ENCODE measurements around the gene SEZ6.

Gene SEZ6

GRCh38 chr17:28946239-28946638, 59.6 kb downstream of the SEZ6 start:
- no peak for TF ChIP-seq Cebpa-rat (IDR thresholded peaks at IDR 0.05)
- Histone ChIP-seq H3K36me3 (peaks cover 54% of the 10 kb centered on the region), H3K4me3 (no peak overlapping the region), H3K4me2 (peak overlapping the region; percentile 94), H3K4me1 (peaks cover 66% of the 10 kb centered on the region), H3K27ac (no peak overlapping the region), H3K9me3 (no peaks in the 10 kb centered on the region), H3K27me3 (no peaks in the 10 kb centered on the region), H4K20me1 (peaks cover 81% of the 10 kb centered on the region), H3K9ac (no peak overlapping the region; the same call in 1 of the 2 replicates)

DNA sequence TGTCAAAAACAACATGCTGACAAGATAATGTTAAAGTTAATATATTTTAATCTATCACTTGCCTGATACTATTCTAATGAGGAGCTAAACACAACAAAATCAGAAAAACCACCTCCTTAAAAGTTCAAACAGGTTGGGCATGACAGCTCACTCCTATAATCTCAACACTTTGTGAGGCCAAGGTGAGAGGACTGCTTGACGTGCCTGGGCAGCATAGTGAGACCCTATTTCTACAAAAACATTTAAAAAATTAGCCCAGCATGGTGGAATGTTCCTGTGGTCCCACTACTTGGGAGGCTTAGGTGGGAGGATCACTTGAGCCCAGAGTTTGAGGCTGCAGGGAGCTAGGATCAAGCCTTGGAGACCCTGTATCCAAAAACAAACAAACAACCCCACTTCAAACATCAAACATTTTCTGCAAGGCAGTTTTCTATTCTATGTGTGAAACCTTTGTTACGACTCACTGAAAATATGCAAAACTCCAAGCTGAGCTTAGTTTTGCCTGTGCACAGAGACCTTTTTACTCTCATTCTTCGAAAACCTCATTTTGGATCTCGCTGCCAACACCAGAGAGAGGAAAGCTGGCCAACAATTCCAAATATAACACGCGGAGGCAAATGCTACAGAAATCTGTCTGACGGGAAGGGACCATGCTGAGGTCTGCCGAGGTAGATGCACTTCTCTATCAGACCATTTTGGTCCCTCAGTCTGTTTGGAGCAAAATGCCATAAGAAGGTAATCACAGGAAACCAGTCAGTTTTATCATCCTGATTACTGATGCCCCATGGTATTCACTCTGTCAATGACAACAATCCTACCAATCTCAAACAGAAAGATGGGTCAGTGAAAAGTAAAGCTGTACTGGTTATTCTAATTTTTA, 60.7 kb downstream of the SEZ6 start:
- H3K4me2 ChIP-seq, result 0 out of 2 replicates have a peak overlapping the region, but pooled peaks have one; percentile 7
- H3K27ac ChIP-seq, result no peak overlapping the region
- H3K4me3 ChIP-seq, result no peak overlapping the region
- H3K27me3 ChIP-seq, result no peaks in the 10 kb centered on the region
- H3K9ac ChIP-seq, result no peak overlapping the region
- H3K4me1 ChIP-seq, result peaks cover 77% of the 10 kb centered on the region
- H3K36me3 ChIP-seq, result peaks cover 54% of the 10 kb centered on the region
- no peaks in the 10 kb centered on the region for H3K9me3 ChIP-seq
- no peak for TF ChIP-seq Cebpa-rat (IDR thresholded peaks at IDR 0.05)
- peaks cover 92% of the 10 kb centered on the region for H4K20me1 ChIP-seq

GRCh38 chr17:28944343-28944742, 61.5 kb downstream of the SEZ6 start:
- Histone ChIP-seq H3K4me1 (peaks cover 85% of the 10 kb centered on the region), H3K4me2 (no peak overlapping the region), H3K27me3 (no peaks in the 10 kb centered on the region), H4K20me1 (peaks cover 100% of the 10 kb centered on the region), H3K27ac (no peak overlapping the region), H3K9ac (no peak overlapping the region), H3K4me3 (no peak overlapping the region), H3K36me3 (peaks cover 61% of the 10 kb centered on the region), H3K9me3 (no peaks in the 10 kb centered on the region)
- no peak for TF ChIP-seq Cebpa-rat (IDR thresholded peaks at IDR 0.05)

DNA sequence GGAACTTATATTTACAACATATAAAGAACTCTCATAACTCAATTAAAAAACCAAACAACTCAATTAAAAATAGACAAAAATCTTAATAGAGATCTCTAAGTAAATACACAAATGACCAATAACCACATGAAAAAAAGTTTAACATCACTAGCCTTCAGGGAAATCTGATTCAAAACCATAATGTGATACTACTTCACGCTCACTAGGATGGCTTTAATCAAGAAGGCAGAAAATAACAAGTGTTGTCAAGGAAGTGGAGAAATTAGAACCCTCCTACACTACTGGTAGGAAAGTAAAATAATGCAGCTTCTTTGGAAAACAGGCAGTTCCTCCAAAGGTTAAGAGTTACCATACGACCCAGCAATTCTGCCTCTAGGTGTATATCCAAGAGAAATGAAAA, 62.9 kb downstream of the SEZ6 start:
- H3K4me1 ChIP-seq, result peaks cover 91% of the 10 kb centered on the region
- no peak overlapping the region for H3K9ac ChIP-seq
- no peak for TF ChIP-seq Cebpa-rat (IDR thresholded peaks at IDR 0.05)
- no peak overlapping the region for H3K4me3 ChIP-seq
- H3K27me3 ChIP-seq, result no peaks in the 10 kb centered on the region
- H3K36me3 ChIP-seq, result peaks cover 72% of the 10 kb centered on the region
- no peak overlapping the region for H3K27ac ChIP-seq
- H4K20me1 ChIP-seq, result peaks cover 100% of the 10 kb centered on the region
- no peaks in the 10 kb centered on the region for H3K9me3 ChIP-seq
- no peak overlapping the region for H3K4me2 ChIP-seq

GRCh38 chr17:28941251-28941650, 64.6 kb downstream of the SEZ6 start:
- Histone ChIP-seq H3K27ac (0 out of 2 replicates have a peak overlapping the region, but pooled peaks have one; percentile 7), H3K4me2 (peak overlapping the region; percentile 74), H3K9me3 (no peaks in the 10 kb centered on the region), H3K36me3 (peaks cover 64% of the 10 kb centered on the region), H3K4me1 (peaks cover 91% of the 10 kb centered on the region), H4K20me1 (peaks cover 100% of the 10 kb centered on the region), H3K4me3 (no peak overlapping the region; the same call in 1 of the 2 replicates), H3K9ac (peak overlapping the region; percentile 40; the same call in 1 of the 2 replicates), H3K27me3 (no peaks in the 10 kb centered on the region)
- TF ChIP-seq Cebpa-rat (IDR thresholded peaks at IDR 0.05), result no peak

- H4K20me1 ChIP-seq, result peaks cover 100% of the 10 kb centered on the region
- no peaks in the 10 kb centered on the region for H3K27me3 ChIP-seq
- H3K36me3 ChIP-seq, result peaks cover 59% of the 10 kb centered on the region
- no peak for TF ChIP-seq Cebpa-rat (IDR thresholded peaks at IDR 0.05)
- H3K4me2 ChIP-seq, result peak overlapping the region; percentile 74
- H3K4me1 ChIP-seq, result peaks cover 91% of the 10 kb centered on the region
- no peaks in the 10 kb centered on the region for H3K9me3 ChIP-seq
- H3K27ac ChIP-seq, result peak overlapping the region; percentile 7; the same call in 1 of the 2 replicates
- no peak overlapping the region; the same call in 1 of the 2 replicates for H3K4me3 ChIP-seq
- H3K9ac ChIP-seq, result peak overlapping the region; percentile 40; the same call in 1 of the 2 replicates
Observed at GRCh38 chr17:28940675-28941074, 65.2 kb downstream of the SEZ6 start.

GRCh38 chr17:28940142-28940541, 65.7 kb downstream of the SEZ6 start:
- Histone ChIP-seq H3K9ac (peak overlapping the region; percentile 40; the same call in 1 of the 2 replicates), H3K27me3 (no peaks in the 10 kb centered on the region), H3K4me3 (no peak overlapping the region), H3K27ac (no peak overlapping the region; the same call in 1 of the 2 replicates), H3K4me2 (peak overlapping the region; percentile 74), H3K9me3 (no peaks in the 10 kb centered on the region), H4K20me1 (peaks cover 100% of the 10 kb centered on the region), H3K4me1 (peaks cover 92% of the 10 kb centered on the region), H3K36me3 (peaks cover 56% of the 10 kb centered on the region)
- TF ChIP-seq Cebpa-rat (IDR thresholded peaks at IDR 0.05), result no peak

- Histone ChIP-seq H3K4me1 (peaks cover 89% of the 10 kb centered on the region), H3K9ac (no peak overlapping the region; the same call in 1 of the 2 replicates), H3K27ac (no peak overlapping the region), H3K4me2 (peak overlapping the region; percentile 74), H3K4me3 (no peak overlapping the region), H3K36me3 (peaks cover 57% of the 10 kb centered on the region), H3K27me3 (no peaks in the 10 kb centered on the region), H3K9me3 (no peaks in the 10 kb centered on the region), H4K20me1 (peaks cover 100% of the 10 kb centered on the region)
- TF ChIP-seq Cebpa-rat (IDR thresholded peaks at IDR 0.05), result no peak
Observed at GRCh38 chr17:28938552-28938951, 67.3 kb downstream of the SEZ6 start.

- H3K9me3 ChIP-seq, result no peaks in the 10 kb centered on the region
- no peak overlapping the region for H3K4me3 ChIP-seq
- peak overlapping the region; percentile 49 for H3K27ac ChIP-seq
- no peaks in the 10 kb centered on the region for H3K27me3 ChIP-seq
- peaks cover 78% of the 10 kb centered on the region for H3K4me1 ChIP-seq
- 0 out of 2 replicates have a peak, but pooled peaks have one; percentile 32 for TF ChIP-seq Cebpa-rat (IDR thresholded peaks at IDR 0.05)
- peak overlapping the region; percentile 66 for H3K4me2 ChIP-seq
- H3K9ac ChIP-seq, result peak overlapping the region; percentile 48; the same call in 1 of the 2 replicates
- peaks cover 57% of the 10 kb centered on the region for H3K36me3 ChIP-seq
- H4K20me1 ChIP-seq, result peaks cover 100% of the 10 kb centered on the region
Observed at GRCh38 chr17:28937044-28937729, 68.6 kb downstream of the SEZ6 start.

Measured in BLaER1 (cell line).